ENCODE data around the gene GPAM.
"Not testable (repeated sequence)": the region's sequence is repeated elsewhere in the genome, so short reads cannot be mapped to it uniquely, and the experiment has no call there.

Gene GPAM, protein sequence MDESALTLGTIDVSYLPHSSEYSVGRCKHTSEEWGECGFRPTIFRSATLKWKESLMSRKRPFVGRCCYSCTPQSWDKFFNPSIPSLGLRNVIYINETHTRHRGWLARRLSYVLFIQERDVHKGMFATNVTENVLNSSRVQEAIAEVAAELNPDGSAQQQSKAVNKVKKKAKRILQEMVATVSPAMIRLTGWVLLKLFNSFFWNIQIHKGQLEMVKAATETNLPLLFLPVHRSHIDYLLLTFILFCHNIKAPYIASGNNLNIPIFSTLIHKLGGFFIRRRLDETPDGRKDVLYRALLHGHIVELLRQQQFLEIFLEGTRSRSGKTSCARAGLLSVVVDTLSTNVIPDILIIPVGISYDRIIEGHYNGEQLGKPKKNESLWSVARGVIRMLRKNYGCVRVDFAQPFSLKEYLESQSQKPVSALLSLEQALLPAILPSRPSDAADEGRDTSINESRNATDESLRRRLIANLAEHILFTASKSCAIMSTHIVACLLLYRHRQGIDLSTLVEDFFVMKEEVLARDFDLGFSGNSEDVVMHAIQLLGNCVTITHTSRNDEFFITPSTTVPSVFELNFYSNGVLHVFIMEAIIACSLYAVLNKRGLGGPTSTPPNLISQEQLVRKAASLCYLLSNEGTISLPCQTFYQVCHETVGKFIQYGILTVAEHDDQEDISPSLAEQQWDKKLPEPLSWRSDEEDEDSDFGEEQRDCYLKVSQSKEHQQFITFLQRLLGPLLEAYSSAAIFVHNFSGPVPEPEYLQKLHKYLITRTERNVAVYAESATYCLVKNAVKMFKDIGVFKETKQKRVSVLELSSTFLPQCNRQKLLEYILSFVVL

DNA sequence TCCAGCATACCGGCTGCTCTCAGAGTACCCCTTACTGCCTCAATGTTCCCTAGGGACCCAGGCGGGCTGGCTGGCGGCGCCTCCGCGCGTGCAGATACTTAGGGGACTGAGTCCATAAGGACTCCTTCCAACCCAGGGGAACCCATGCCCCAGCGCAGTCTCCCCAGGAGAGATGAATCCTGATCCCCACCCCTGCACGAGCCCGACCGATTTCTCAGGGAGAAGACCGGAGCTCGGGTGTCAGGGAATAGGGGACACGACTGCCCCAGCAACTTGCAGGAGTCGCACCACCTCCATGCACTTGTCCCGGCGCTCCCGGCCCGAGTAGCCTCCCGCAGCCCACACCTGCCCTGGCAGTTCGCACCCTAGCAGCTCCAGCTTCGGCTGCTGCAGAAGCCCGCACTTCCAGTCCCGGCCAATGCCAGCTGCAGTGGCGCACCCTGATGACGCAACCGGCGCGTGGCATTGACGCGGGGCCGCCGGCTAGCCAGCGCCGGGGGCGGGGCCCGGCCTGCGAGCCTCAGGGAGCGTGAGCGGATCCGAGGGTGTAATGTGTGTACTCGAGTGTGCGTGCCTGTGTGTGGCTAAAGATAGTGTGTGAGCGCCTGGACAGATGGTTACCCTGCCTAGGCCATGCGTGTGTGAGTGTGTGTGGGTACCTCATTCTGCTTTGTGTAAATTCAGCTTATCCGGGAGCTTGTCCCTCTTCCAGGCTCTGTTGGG, at the start of gene GPAM:
Gene GPAM, minus strand, starts transcription at position 437 of the 723 bp plus-strand sequence. CDS start 1,981 bp downstream, outside the sequence.
- no peak for DNase-seq

DNA sequence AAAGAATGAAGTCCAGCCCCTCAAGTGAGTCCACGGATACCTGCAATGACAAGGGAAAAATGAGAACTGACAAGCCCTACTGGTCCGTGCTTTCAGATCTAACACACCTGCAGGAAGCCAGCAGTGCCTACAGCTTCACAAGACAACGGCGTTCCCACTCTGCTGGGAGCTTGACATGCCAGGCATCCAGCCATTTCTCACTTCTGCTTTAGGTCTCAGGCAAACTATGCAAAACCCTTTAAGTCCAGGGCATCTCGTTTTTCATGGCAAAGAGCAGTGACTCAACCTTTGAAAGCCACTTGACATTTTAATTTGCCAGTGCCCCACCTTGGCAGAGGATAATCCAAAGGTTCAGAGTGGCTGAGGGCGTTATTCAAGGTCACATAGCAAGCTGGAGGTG, 49.1 kb upstream of the GPAM start:
- no peak for DNase-seq

DNA sequence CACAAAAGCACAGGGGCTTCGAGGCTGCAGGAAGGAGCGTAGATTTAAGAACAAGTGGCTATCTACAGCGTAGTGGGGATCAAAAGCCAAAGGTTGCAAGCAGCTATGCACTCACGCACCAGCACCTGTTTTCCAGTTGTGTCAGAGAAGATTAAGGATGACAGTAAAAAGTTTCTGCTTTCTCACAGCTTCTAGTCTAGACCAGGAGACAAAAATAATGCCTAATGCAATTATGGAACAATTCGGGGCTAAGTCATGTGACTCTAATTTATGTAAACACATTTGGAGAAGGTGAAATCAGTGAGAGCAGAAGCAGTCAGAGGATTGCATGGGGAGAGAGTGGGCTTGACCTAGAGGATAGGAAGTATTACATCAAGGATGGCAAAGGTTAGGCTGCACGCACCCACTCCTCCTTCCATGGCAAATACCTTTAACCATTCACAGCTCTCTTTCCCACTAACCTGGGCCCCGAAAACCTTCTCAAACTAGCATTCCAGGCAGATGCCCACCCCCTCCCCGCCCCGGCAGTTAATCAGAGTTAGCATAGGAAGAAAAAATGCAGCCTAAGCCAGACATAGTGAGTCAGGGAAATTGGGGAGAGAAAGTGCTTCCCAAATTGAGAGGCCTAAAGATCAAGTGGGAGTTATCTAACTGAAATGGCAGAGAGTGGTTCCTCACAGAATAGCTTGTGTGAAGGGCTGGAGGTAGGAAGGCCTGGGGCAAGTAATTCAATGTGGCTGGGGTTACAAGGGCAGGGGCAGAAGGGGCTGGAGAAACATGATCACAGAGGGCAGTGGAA, 48.2 kb upstream of the GPAM start:
- no peak for DNase-seq

DNA sequence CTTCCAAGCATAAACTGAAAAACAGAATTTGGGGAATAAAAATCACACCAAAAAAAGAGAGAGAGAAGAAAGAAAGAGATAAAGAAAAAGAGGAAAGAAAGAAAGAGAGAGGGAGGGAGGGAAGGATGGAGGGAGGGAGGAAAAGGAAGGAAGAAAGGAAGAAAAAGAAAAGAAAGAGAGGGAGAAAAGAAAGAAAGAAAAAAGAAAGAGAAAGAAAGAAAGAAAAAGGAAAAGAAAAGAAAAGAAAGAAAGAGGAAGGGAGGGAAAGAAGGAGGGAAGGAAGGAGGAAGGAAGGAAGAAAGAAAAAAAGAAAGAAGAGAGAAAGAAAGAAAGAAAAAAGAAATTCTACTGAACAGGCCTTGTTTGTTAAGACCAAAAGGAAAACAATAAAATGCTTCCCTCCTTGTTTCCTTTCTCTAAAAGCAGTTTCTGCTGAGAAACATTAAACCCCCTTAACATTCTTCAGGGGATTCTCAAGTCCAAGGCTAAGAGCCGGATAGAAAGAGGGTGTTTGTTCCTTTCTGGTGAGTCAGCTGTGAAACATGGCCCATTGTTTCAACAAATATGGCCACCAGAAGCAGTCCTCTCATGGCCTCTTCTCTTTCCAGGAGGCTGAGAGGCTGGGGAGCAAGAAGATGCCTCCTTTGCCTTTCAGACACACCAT, 46.9 kb upstream of the GPAM start:
- no peak for DNase-seq

DNA sequence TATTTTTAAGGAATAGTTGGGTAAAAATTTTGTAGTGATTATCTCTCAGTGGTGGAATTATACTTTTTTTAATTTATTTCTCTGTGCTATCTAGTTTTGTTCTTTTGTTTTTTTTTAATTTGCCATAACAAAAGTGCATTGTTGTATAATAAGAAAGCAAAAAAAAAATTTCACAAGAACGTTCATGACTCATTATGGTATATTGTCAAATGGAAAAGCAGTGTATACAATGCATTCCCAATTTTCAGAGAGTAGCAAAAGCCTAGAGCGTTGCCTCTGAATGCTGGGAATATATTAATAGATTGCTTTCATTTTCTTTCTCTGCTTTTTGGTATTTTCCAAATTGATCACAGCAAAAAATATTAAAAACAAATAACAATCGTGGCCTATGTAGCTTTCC, 46.3 kb upstream of the GPAM start:
- no peak for DNase-seq

DNA sequence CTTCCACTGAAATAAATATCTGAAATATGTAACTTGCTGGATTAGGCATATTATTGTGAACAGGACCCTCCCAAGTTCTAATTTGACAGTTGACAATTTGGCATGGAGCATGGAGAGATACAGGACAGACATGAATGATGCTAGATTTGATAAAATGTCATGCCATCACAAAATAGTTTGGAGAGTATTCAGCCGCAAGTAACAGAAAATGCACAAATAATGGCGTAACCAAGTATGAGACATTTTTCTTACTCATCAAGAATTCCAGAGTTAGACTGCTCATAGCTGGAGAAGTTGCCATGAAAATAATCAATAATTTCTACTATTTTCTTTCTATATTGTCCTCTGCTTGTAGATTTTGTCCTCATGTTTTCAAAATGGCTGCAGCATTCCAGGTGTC, 45.5 kb upstream of the GPAM start:
- no peak for DNase-seq

DNA sequence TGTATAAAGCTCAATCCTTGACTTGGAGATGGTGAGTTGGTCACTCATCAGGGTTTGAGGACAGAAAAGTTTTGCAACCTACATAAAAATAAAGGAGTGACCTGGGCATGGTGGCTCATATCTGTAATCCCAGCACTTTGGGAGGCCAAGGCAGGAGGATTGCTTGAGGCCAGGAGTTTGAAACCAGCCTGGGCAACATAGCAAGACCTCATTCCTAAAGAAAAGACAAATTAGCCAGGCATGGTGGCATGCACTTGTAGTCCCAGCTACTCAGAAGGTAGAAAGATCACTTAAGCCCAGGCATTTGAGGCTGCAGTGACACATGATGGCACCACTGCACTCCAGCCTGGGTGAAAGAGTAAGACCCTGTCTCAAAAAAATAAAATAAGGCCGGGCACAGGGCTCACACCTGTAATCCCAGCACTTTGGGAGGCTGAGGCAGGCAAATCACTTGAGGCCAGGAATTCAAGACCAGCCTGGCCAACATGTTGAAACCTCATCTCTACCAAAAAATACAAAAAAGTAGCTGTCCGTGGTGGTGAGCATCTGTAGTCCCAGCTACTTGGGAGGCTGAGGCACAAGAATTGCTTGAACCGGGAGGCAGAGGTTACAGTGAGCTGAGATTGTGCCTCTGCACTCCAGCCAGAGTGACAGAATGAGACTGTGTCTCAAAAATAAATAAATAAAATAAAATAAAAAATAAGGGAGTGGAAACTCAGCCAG, 45.0 kb upstream of the GPAM start:
- DNase-seq, result not testable (repeated sequence)

DNA sequence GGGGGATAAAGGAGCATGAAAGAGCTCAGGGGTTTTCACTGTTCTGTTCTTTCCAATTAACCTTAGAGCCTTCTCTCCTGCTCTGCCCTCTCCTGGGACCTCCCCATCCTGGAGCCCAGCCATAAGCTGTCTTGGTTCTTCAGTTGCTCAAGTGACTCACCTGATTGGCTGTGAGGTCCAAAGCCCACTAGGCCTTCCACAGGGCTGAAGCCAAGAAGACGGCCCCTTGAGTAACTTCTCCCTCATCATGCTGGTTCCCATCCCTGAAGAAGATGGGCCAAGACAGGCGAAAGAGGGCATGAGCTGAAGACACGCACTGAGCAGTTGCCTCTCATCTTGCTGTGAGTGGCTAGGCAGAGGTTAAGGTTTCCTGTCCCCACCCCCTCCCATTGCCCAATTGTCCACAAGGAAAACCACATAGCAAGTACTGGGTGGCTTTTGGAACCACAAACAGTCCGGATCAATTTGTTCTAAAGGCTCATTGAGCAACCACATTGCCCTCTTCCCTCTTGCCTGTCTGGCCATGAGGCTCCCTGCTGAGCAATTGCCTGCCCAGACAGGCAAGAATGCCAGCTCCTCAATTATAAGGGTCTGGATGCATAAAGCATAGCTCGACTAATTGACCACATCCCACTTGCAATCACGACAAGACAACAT, 43.9 kb upstream of the GPAM start:
- DNase-seq, result no peak

DNA sequence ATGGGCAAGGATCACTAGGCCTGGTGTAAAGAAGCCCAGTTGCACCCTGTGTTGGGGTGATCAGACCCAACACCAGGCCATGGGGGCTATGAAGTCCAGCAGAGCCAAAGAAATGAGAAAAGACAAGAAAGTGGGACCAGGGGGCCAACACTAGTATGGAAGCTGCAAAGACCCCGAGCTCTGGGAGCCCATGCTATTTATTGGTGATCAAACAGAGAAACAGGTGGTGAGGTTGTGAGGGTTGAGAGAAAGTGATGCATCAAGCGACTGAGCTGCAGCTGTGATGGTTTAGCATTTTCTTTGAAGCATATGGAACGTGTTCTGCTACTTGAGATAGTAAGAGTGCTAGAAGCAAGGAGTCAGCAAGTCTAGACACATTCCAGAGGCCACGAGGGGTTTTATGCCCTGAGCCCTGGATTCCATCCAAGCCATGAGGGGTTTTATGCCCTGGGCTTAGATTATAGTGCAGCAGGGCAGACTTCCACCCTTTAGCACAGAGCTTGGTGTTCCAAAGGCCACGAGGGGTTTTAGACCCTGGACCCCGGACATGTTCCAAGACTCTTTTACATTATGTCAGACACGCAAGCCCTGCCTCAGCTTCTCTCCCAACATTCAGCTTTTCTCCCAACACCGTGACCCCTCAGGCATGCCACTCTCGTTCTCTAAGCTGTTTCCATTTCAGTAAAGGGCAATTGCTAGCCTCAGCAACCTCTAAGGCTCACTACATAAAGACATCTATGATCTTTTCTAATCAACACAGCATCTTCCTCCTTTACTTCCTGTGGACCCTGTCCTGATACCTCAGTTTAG, 43.1 kb upstream of the GPAM start:
- no peak for DNase-seq

DNA sequence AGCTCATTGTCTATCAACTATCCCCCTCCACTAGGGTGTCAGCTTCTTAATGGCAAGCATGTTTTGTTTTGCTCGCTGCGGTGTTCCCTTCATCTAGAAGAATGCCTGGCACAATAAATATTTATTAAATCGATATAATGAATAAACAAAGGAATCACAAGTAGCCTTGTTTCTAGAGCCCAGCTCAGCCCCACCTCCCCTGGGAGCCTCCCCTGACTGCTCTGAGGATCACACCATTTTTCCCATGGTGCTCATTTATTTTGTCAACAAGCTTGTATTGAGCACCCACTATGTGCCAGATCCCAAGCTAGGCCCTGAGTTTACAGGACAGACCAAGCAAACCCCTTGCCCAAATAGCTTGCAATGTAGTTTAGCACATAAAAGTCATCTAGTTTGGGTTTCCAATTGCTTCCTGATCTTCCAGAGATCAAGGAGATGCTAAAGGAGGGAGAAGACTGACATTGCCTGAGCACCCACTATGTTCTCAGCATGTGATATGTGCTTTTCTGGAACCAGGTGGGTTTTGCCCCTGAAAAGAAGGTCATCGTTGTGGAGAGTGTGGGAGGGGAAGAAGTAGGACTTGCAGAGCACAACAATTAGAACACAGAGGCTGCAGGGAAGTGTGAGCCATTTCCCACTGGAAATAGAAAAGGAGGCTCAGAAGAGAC, 42.3 kb upstream of the GPAM start:
- DNase-seq, result no peak

DNA sequence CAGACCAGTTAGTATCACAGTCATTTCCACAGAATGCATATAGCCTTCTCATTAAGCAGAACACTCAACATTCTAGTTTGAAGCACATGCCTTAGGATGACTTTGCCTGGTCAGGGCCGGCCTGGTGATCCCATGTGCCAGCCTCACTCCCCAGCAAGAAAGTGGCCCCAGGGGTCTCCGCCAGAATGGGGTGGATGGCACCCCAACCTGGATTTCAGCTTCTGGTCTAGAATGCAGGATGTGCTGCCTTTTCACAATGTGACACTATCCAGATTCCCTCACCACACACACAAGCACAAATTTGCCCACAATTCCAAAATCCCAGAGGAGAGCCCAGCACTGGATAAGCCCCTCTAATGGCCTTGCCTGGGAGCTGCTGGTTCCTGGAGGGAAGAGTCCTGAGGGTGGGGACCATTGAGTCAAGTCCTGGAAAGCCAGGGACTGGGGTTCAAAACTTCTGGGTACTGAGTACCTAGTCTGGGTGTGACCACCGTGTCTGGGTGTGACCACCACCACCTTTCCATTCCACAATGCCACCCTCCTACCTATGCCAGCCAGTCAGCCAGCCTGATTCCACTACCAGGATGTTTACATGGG, 41.5 kb upstream of the GPAM start:
- DNase-seq, result no peak

DNA sequence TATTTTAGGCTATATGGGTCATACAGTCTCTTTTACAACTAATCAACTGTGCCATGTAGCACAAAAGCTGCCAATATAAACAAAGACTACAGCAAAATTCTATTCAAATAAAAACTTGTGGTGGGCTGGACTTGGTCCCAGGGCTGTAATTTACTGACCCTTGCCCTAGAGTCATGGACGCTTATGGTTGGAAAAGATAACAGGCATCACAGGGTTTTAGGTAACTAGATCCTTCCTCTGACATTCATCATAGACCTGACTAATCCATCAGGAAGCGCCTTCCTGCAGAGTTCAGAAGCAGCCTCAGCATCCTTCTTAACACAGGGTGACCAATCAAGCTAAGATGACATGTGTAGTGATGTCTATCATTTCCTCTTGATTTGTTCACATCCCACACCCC, 40.2 kb upstream of the GPAM start:
- no peak for DNase-seq

DNA sequence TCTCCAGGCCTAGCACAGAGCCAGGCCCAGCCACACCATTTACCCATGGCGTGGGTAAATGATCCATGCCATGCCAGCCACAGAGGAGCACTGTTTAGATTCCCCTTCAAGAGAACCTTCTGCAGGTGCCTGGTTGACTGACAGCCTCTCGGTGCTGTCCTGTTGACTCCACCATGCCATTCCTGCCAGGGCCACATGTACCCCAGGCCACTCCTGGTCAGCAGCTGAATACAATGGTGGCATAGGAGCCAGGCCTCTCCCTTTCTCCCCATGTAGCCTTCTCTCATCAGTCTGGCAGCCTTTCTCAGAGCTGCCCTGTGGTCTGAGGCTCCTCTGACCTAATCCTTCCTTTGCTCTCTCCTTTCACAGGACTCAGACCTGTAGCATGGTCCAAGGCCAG, 39.2 kb upstream of the GPAM start:
- DNase-seq, result no peak

DNA sequence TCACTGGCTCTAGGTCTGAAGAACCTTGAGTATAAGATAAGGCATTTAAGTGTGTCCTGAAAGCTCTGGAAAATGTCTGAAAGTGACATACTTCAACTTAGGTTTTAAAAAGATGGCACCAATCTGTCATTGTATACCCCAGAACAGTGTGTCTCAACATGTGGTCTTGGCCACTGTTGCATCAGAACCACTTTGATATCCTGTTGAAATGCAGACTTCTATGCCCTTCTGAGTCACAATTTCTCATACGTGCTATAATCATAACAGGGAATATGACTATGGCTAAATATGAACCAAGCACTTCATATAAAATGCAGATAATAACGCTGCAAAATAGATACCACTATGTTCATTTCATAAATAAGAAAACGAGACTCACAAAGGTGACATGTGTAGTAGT, 38.0 kb upstream of the GPAM start:
- no peak for DNase-seq

DNA sequence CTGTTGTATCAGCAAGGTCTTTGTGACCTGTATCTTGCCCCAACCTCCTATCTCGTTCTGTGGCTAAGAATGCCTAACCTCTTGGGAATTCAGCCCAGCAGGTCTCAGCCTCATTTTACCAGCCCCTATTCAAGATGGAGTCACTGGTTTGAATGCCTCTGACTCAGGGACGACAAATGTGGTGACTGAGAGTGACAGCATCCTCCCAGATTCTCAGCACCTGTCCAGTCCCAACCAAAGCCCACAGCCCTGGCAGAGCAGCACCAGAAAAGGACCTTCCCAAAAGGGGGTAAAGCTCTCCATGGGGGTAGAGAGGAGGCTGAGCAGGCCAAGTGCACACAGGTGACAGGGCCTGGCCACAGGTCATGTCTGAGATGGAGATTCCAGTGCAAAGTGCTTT, 35.4 kb upstream of the GPAM start:
- no peak for DNase-seq

DNA sequence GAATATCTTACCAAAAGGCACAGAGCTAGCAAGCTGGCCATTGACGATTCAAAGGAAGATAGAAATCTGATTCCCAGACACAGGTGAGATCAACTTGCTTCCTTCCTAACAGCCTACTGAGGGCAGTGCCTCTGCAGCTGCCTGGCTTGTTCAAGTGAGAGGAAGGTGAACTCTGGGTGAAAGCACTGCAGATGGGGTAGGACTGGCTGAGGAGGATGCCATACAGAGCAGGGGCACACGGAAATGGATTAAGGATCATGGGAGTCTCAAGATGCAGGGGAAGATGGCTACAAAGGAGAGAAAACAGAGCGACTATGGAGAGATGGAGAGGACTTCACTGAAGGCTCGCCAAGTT, 34.4 kb upstream of the GPAM start:
- no peak for DNase-seq

DNA sequence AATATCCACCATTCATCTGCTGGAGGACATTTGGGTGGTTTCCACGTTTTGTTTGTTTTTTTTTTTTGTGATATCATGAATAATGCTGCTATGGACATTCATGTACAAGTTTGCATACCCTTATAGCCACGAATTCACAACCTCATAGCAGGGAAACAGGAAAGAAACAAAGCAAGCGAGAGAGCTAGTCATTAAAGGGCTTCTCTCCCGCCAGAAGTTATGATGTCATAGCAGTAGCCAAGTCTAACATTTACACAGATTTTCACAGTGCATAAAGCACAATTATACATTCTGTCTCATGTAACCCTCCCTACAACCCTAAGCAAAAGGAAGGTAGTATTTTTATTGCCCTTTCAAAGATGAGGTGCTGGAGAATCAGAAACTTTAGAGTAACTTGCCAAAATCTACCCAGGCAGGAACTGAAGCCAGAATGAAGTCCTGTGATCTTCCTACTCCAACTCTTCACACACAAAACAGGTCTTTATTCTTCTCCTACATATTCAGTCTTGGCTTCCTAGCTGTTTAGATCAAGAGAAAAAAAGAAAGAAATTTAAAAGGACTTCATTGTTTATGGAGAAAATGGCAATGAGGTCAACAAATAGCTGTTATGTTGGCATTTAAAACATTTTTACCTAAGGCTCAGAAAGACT, 33.9 kb upstream of the GPAM start:
- DNase-seq, result no peak

DNA sequence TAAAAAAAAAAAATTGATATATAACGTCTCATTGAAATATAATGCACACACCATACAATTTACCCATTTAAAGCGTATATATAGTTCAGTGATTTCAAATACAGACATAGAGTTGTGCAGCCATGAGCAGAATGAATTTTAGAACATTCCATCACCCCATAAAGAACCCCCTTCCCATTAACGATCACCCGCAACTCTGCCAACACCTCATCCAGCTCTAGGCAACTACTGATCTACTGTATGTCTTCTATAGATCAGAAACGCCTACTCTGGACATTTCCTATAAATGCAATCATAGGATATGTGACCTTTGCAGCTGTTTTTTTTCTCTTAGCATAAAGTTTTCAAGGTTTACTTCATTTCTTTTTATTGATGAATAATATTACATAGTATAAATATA, 33.4 kb upstream of the GPAM start:
- no peak for DNase-seq

DNA sequence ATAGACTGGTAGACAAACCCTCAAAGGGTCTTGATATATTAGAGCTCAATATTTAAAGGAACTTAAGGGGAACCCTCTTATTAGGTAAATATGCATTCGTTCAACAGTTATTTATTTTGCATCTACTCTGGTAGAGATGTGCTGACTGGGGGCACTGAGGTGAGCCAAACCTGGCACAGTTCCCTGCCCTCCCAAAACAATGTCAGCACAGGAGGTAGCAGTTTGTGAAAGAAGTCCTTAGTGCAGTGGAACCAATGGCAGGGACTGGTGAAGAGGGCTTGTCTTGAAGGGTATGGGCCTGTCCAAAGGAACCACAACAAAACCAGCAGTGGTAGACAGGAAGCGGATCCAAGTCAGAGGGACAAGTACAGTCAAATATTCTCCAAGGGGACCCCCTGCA, 32.6 kb upstream of the GPAM start:
- no peak for DNase-seq

Data from NCI-H2081 treated with DMSO at 0.1 percent for 48 hours (cell line).